ENCODE data around the gene TP73.
"Not testable (repeated sequence)": the region's sequence is repeated elsewhere in the genome, so short reads cannot be mapped to it uniquely, and the experiment has no call there.

TP73 gene

GRCh38 chr1:3618881-3619671, 33.2 kb upstream of the TP73 start:
- peak; percentile 76 to 83 for DNase-seq

DNA sequence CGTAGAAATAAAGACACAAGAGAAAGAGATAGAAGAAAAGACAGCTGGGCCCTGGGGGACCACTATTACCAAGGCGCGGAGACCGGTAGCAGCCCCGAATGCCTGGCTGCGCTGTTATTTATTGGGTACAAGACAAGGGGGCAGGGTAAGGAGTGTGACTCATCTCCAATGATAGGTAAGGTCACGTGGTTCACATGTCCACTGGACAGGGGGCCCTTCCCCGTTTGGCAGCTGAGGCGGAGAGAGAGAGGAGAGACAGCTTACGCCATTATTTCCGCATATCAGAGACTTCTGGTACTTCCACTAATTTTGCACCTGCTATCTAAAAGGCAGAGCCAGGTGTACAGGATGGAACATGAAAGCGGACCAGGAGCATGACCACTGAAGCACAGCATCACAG, 31.6 kb upstream of the TP73 start:
- DNase-seq = no peak

- peak; percentile 15 to 31 for DNase-seq
These were observed 31.1 kb upstream of the TP73 start for GRCh38 chr1:3621151-3621671.

- DNase-seq = not testable (repeated sequence)
These were observed 30.2 kb upstream of the TP73 start for GRCh38 chr1:3622102-3622501.

DNA sequence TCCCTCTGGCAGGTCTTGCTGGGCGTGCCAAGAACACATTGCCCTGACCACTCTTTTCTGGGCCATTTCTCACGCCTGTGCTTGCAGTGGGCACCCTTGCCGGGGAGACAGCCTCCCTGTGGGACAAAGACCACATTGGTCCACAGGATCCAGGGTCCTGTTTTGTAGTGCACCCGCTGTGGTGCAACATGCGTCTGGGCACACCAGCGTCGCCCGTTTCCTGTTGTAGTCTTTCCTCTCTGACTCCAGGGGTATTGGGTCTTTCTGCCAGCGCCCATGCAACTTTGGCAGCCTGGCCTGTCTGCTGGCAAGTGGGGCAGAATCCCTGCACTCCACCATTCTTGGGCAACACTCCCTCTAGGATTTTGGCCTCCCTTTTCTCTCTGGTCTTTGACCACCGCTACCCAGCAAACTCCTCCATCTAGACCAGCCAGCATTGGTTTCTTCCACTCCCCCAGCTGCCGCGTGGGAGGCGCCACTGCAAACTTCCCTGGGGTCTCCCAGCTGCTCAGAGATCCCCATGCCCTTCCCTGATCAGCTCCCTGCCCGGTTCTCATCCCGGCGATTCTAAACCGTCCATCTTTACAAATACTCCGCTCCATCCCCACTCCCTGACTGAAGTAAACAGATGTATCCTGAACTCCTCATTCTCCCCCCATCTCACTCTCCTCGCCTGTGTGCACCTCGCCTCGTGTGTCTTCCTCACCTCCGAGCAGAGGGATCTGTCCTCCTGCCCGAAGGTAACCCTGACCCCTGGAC, 28.7 kb upstream of the TP73 start:
- DNase-seq = no peak

DNA sequence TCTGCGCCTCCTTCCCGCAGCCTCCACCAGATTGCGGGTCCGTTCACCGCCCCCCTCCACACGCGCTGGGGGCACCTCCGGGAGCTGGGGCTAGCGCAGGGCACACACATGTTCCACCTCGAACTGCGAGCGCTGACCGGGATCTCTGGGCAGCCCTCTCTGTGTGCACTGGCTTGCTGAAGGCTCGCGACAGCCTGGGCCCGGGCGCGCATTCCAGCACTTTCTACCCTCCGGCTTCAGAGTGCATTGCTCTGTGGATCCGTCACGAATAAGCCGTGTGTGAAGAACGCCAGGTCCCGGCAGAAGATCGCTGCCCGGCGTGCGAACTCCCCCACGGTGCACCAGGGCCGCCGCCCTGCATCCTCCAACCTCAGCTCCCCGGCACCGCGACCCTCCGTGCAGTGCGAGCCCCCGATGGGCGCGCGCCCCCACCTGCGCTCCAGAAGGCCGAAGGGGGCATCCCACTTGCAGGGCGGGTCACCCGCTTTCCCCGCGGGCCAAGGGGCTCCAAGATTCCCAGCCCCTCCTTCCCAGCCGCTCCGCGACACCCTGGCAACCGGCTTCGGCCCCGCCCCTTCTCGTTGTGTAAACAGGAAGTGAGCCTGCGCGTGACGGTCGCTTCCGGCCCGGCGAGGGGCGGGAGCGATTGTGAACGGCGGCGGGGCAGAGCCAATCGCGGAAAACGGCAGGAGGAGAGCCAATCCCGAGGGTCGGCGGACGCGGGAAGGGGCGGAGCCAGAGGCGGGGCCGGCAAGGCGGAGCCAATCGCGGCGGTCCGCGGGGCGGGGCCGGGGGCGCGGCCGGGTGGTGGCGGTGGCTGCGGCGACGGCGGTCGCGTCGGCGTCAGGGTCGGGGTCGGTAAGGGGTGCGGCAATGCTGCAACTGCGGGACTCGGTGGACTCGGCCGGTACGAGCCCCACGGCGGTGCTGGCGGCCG, 27.8 kb upstream of the TP73 start, which contains the start of gene TPRG1L:
Gene TPRG1L (plus strand): TSS at position 816 of the 937 bp plus-strand sequence. CDS start 58 bp downstream, at position 874.
- DNase-seq = peak; percentile 98

DNA sequence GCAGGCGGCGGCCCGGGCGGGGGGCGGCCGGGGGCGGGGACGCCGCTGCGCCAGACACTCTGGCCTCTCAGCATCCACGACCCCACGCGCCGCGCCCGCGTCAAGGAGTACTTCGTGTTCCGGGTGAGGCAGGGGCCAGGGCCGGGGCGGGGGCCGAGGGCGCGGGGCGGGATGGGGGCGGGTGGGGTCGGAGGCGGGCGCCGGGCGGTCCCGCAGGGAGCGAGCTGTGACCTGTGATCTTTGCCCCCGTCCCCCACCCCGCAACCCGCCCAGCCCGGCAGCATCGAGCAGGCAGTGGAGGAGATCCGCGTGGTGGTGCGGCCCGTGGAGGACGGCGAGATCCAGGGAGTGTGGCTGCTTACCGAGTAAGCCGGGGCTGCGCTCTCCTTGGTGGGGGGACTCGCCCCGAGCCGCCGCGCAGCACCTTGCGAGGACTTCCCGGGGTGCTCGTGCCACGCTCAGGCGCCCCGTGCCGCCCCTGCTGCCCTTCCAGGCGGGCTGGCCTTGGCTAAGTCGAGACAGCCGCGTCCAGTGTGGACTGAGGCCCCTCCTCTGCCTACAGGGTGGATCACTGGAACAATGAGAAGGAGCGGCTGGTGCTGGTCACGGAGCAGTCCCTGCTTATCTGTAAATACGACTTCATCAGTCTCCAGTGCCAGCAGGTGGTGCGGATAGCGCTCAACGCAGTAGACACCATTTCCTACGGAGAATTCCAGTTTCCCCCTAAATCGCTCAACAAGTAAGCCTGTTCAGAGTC, 27.0 kb upstream of the TP73 start:
- DNase-seq = no peak

DNA sequence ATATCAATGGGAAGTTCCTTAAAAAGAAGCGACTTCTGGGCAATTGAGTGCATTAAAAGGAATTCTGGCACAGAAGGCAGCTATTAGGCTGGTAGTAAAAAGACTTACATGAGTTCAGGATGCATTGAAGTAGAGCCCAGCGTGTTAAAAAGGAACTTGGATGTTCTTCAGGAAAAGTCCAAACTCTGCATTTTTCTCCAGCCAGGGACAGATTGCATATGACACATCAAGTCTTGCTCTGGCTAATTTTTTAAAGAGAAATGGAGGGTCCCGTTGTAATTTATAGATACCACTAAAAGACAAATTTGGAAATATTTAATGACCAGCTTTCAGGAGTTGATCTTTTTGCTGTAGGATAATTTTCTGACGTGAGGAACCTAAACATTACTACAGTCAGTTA, 26.3 kb upstream of the TP73 start:
- no peak for DNase-seq

GRCh38 chr1:3627515-3628253, 24.6 kb upstream of the TP73 start:
- DNase-seq = no peak

- no peak for DNase-seq
These were observed 23.9 kb upstream of the TP73 start for GRCh38 chr1:3628445-3628844.

GRCh38 chr1:3629561-3630160, 22.7 kb upstream of the TP73 start:
- DNase-seq = no peak

DNA sequence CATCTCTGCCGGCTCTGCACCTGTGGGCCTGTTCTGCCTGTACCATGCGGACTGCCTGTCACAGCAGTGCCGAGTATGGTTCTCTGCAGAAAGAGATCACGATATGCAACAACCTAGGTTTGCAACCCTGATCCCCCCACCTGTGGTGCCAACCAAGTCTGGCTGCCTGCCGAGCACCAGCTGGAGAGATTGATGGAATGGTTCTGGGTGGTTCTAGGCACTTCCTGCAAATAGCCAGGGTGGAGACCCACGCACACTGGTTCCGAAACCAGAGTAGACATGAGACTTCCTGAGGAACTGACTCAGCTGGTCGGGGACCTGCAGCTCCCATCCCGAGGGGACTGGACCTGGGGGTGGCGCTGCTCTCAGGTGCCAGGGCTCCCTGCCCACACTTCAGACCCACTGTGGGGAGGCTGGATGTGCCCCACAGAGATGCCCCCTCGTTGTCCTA, 22.1 kb upstream of the TP73 start:
- DNase-seq = no peak

DNA sequence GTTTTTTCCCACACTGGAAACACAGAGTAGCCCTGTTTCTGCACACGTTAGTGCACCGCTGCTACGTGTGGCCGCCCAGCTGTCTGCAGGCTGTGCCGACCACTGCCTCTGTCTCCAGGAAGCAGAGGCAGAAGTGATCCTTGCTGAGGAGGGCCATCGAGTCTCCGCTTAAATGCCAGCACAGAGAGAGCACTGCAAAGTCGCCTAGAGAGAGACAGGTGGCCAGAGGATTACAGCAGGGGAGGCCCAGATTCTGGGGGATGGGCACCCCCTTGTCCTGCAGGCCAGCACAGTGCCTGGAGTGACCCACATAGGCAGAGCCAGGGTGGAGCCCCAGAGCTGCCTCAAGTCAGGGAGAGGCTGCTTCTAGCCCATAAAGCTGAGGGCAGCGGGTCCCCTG, 21.4 kb upstream of the TP73 start:
- DNase-seq = no peak

GRCh38 chr1:3631320-3632260, 20.7 kb upstream of the TP73 start:
- DNase-seq = no peak

DNA sequence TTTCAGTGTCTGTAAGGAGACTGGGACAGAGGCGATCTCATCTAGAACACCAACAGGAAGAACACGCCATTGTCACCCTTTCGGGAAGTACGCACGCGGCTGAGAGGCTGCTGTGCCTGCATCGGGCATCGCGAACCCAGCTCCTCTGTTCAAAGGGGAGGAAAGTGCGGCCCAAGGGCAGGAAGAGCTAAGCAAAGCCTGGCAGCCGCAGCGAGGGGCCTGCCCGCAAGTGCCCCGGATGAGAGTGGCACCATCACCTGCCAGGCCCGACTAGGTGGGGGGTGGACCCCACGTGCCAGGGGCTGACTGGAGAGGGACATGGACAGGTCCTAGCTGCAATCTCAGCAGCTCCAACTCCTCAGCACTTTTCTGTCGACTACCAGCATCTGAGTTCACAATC, 20.0 kb upstream of the TP73 start:
- DNase-seq = no peak

DNA sequence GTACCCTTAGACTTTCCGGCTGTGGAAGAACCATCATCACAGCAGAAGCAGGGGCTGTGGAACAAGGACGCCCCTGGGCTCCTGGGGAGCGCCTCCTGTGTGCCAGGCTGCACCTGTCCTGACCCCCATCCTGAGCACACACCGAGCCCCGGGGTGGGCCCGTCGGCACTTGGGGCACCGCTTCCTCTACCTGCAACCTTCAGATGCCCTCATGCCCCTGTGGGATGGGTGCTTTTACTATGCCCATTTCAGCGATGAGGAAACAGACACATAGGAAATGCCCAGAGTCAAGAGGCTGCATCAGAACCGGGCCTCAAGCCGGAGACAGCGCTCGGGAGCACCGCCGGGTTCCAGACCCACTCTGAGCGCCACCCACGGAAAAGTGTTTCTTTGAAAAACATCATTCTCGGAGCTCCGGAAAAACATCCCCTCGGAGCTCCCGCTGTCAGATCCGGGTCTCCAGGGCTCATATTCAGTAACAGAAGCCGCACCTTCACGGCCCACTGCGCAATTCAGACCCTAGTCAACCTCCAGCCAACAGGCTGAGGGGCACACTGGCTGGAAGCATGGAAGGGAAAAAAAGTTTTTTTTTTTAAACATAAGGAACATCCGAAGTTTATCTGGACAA, 19.5 kb upstream of the TP73 start:
- no peak for DNase-seq

- DNase-seq = no peak
These were observed 18.8 kb upstream of the TP73 start for GRCh38 chr1:3633344-3634058.

DNA sequence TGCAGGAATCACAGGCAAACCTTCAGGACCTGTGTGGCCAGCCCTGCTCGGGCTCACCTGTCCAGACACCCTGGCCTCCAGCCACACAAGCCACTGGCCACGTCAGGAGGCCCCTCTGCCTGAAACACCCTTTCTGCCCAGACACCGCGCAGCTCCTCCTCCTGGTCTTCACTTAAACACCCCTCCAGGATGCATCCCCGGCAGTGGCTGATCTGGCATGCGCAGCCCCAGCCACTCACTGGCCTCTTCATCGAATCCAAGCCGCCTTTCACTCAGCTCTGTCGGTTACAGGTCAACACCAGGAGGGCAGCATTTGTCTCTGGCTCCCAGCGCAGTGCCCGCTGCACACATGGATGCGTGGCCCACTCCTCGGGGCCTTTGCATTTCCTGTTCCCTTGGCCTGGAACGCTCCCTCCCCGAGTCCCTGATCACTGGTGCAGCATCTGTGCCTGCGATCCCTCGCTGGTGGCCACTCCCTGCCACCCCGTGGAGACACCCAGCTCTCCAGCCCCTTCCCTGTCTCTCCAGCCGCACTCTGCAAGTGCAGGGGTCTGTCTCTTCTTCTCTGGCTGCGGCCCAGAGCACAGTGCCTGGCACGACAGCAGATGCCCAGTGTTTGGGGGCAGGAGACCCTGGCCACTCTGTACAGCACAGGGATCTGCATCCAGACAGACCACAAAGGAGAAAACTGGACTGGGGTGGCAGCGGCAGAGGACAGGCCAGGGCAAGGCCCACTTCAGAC, 18.1 kb upstream of the TP73 start:
- DNase-seq = no peak
